ENCODE data around the gene MAU2. TPM values are rescaled to one million over a fixed set of nuclear protein-coding genes. Genes with fewer than 3 reads are reported as not detected.

MAU2 gene
- total and polyA plus RNA-seq, 4 donors, result 7.5 to 31.0 (median 17.9) TPM

- no peak for TF ChIP-seq EGR1 (IDR thresholded peaks at IDR 0.05; ENCODE audit: low read depth in 2 of 2)
- TF ChIP-seq TAF1 (conservative IDR thresholded peaks at IDR 0.05), result no peak
- TF ChIP-seq YY1 (IDR thresholded peaks at IDR 0.05), result no peak
- TF ChIP-seq, protein P1, sequence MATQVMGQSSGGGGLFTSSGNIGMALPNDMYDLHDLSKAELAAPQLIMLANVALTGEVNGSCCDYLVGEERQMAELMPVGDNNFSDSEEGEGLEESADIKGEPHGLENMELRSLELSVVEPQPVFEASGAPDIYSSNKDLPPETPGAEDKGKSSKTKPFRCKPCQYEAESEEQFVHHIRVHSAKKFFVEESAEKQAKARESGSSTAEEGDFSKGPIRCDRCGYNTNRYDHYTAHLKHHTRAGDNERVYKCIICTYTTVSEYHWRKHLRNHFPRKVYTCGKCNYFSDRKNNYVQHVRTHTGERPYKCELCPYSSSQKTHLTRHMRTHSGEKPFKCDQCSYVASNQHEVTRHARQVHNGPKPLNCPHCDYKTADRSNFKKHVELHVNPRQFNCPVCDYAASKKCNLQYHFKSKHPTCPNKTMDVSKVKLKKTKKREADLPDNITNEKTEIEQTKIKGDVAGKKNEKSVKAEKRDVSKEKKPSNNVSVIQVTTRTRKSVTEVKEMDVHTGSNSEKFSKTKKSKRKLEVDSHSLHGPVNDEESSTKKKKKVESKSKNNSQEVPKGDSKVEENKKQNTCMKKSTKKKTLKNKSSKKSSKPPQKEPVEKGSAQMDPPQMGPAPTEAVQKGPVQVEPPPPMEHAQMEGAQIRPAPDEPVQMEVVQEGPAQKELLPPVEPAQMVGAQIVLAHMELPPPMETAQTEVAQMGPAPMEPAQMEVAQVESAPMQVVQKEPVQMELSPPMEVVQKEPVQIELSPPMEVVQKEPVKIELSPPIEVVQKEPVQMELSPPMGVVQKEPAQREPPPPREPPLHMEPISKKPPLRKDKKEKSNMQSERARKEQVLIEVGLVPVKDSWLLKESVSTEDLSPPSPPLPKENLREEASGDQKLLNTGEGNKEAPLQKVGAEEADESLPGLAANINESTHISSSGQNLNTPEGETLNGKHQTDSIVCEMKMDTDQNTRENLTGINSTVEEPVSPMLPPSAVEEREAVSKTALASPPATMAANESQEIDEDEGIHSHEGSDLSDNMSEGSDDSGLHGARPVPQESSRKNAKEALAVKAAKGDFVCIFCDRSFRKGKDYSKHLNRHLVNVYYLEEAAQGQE (IDR thresholded peaks at IDR 0.05), result no peak
- no peak for TF ChIP-seq JUND (IDR thresholded peaks at IDR 0.05)
- no peak for TF ChIP-seq NR2F2 (IDR thresholded peaks at IDR 0.05)
- no peak for TF ChIP-seq MAX (IDR thresholded peaks at IDR 0.05)
- TF ChIP-seq, protein P2, sequence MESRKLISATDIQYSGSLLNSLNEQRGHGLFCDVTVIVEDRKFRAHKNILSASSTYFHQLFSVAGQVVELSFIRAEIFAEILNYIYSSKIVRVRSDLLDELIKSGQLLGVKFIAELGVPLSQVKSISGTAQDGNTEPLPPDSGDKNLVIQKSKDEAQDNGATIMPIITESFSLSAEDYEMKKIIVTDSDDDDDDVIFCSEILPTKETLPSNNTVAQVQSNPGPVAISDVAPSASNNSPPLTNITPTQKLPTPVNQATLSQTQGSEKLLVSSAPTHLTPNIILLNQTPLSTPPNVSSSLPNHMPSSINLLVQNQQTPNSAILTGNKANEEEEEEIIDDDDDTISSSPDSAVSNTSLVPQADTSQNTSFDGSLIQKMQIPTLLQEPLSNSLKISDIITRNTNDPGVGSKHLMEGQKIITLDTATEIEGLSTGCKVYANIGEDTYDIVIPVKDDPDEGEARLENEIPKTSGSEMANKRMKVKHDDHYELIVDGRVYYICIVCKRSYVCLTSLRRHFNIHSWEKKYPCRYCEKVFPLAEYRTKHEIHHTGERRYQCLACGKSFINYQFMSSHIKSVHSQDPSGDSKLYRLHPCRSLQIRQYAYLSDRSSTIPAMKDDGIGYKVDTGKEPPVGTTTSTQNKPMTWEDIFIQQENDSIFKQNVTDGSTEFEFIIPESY (IDR thresholded peaks at IDR 0.05), result no peak
- no peak for TF ChIP-seq GABPA (IDR thresholded peaks at IDR 0.05 in 1 of 2, conservative IDR thresholded peaks at IDR 0.05 in 1 of 2)
- no peak for TF ChIP-seq RAD21 (IDR thresholded peaks at IDR 0.05)
- TF ChIP-seq SP1 (IDR thresholded peaks at IDR 0.05), result no peak
- no peak for TF ChIP-seq FOXA2 (IDR thresholded peaks at IDR 0.05)
- TF ChIP-seq HNF4G (IDR thresholded peaks at IDR 0.05), result no peak
- no peak for TF ChIP-seq FOXA1 (IDR thresholded peaks at IDR 0.05)
- TF ChIP-seq HNF4A (conservative IDR thresholded peaks at IDR 0.05), result no peak
- no peak for TF ChIP-seq ATF3 (IDR thresholded peaks at IDR 0.05)
- TF ChIP-seq RXRA (IDR thresholded peaks at IDR 0.05), result no peak
- no peaks in the 10 kb centered on the region for H3K9me3 ChIP-seq (ENCODE audit: control insufficient read depth in 4 of 4, low read length in 3 of 4)
- H3K27ac ChIP-seq (ENCODE audit: low read depth in 1 of 2, low read length in 2 of 2), result no peak overlapping the region
- no peak overlapping the region for H3K4me3 ChIP-seq (ENCODE audit: low read depth in 1 of 3, low read length in 3 of 3)
- WGBS, result 97% methylated on average over 8 of the region's 8 CpGs
- H3K4me1 ChIP-seq (ENCODE audit: control insufficient read depth in 4 of 4, insufficient read depth in 4 of 4, low read length in 3 of 4), result peaks cover 0 to 7% (median under 1%) of the 10 kb centered on the region in 4 donors
- DNase-seq (ENCODE audit: low spot score), result no peak
- no peak overlapping the region for H3K9ac ChIP-seq (ENCODE audit: low read depth in 1 of 2, low read length in 2 of 2)
- H3K36me3 ChIP-seq (ENCODE audit: control insufficient read depth in 4 of 4, insufficient read depth in 3 of 4, low read depth in 1 of 4, low read length in 3 of 4), result peaks cover 8 to 34% (median 15%) of the 10 kb centered on the region in 4 donors
- H3K27me3 ChIP-seq (ENCODE audit: control insufficient read depth in 4 of 4, insufficient read depth in 4 of 4, low read length in 3 of 4), result no peaks in the 10 kb centered on the region
These were observed 7.0 kb downstream of the MAU2 start for GRCh38 chr19:19327672-19328071.

- WGBS, result 75% methylated on average over 6 of the region's 6 CpGs
- H3K27ac ChIP-seq (ENCODE audit: low read depth in 1 of 2, low read length in 2 of 2), result no peak overlapping the region
These were observed 8.5 kb downstream of the MAU2 start for GRCh38 chr19:19329126-19329525.

More at GRCh38 chr19:19329126-19329525, 8.5 kb downstream of the MAU2 start:
- H3K9me3 ChIP-seq (ENCODE audit: control insufficient read depth in 4 of 4, low read length in 3 of 4), result no peaks in the 10 kb centered on the region
- peaks cover 8 to 34% (median 12%) of the 10 kb centered on the region in 4 donors for H3K36me3 ChIP-seq (ENCODE audit: control insufficient read depth in 4 of 4, insufficient read depth in 3 of 4, low read depth in 1 of 4, low read length in 3 of 4)
- H3K4me3 ChIP-seq (ENCODE audit: low read depth in 1 of 3, low read length in 3 of 3), result no peak overlapping the region
- no peak overlapping the region for H3K9ac ChIP-seq (ENCODE audit: low read depth in 1 of 2, low read length in 2 of 2)
- peaks cover 0 to 7% (median 0%) of the 10 kb centered on the region in 4 donors for H3K4me1 ChIP-seq (ENCODE audit: control insufficient read depth in 4 of 4, insufficient read depth in 4 of 4, low read length in 3 of 4)
- no peaks in the 10 kb centered on the region for H3K27me3 ChIP-seq (ENCODE audit: control insufficient read depth in 4 of 4, insufficient read depth in 4 of 4, low read length in 3 of 4)
- TF ChIP-seq MAX (IDR thresholded peaks at IDR 0.05) (no peak), TAF1 (conservative IDR thresholded peaks at IDR 0.05) (no peak), NR2F2 (IDR thresholded peaks at IDR 0.05) (no peak)
- no peak for DNase-seq (ENCODE audit: low spot score)
